GM23338 (cell line): ENCODE measurements around the gene ACTR10. TPM values are rescaled to one million over a fixed set of nuclear protein-coding genes. Genes with fewer than 3 reads are reported as not detected.
A peak's percentile ranks its signal among the peaks of the same experiment; 100 is the strongest.

Source experiments
- ATAC-seq: fragments of 200-7000 bp; cut with Tn5 transposase; 3 replicates; pipeline ENCODE4 v1.9.1; 2020
- DNase-seq: peaks from one replicate; pipeline ENCODE4 v3.0.0-alpha.2; 2015; ENCODE audit warnings: low spot score
- H2AFZ ChIP-seq: fragments of 200-600 bp; sonication (generic); 2 replicates; pipeline ENCODE4 v1.8.0; 2016; ENCODE audit warnings: antibody characterized with exemption, mild to moderate bottlenecking, moderate library complexity
- H3F3A ChIP-seq: fragments of 200-600 bp; sonication (generic); replicated peaks from 2 replicates; pipeline ENCODE4 v1.8.0; 2017; ENCODE audit warnings: antibody characterized with exemption, mixed run types, low read depth
- H3K27ac ChIP-seq: fragments of 200-600 bp; sonication (generic); 2 replicates; pipeline ENCODE4 v1.6.1; 2016; ENCODE audit warnings: low read depth
- H3K27me3 ChIP-seq: fragments of 200-600 bp; sonication (generic); 2 replicates; pipeline ENCODE4 v1.8.0; 2016; ENCODE audit warnings: mild to moderate bottlenecking, mixed run types, moderate library complexity; ENCODE audit not compliant: insufficient read depth
- H3K36me3 ChIP-seq: fragments of 200-600 bp; sonication (generic); 2 replicates; pipeline ENCODE4 v1.8.0; 2016; ENCODE audit warnings: mild to moderate bottlenecking; ENCODE audit not compliant: insufficient read depth
- H3K4me1 ChIP-seq: fragments of 200-600 bp; sonication (generic); 2 replicates; pipeline ENCODE4 v1.8.0; 2016; ENCODE audit warnings: mild to moderate bottlenecking, moderate library complexity; ENCODE audit not compliant: insufficient read depth
- H3K4me2 ChIP-seq: fragments of 200-600 bp; sonication (generic); 2 replicates; pipeline ENCODE4 v1.7.1; 2017; ENCODE audit warnings: mixed run types
- H3K4me3 ChIP-seq: fragments of 200-600 bp; sonication (generic); 2 replicates; pipeline ENCODE4 v1.6.1; 2016; ENCODE audit warnings: mixed run types
- H3K79me2 ChIP-seq: fragments of 200-600 bp; sonication (generic); replicated peaks from 2 replicates; pipeline ENCODE4 v1.8.0; 2017; ENCODE audit warnings: mild to moderate bottlenecking; ENCODE audit not compliant: insufficient read depth
- H3K9me2 ChIP-seq: fragments of 200-600 bp; sonication (generic); 2 replicates; pipeline ENCODE4 v1.8.0; 2017; ENCODE audit not compliant: insufficient read depth
- H4K20me1 ChIP-seq: fragments of 200-600 bp; sonication (generic); replicated peaks from 2 replicates; pipeline ENCODE4 v1.8.0; 2017; ENCODE audit warnings: mild to moderate bottlenecking; ENCODE audit not compliant: insufficient read depth
- H3K27ac Mint-ChIP-seq: 2 replicates; pipeline ENCODE4 v1.8.0; 2020; ENCODE audit warnings: inconsistent platforms, mild to moderate bottlenecking, moderate library complexity, mixed read lengths
- H3K27me3 Mint-ChIP-seq: 3 replicates; pipeline ENCODE4 v1.8.0; 2022; ENCODE audit warnings: low read depth, mild to moderate bottlenecking, moderate library complexity, mixed read lengths, inconsistent platforms; ENCODE audit not compliant: insufficient read depth, poor library complexity
- H3K36me3 Mint-ChIP-seq: 3 replicates; pipeline ENCODE4 v1.8.0; 2021; ENCODE audit warnings: low read depth, mild to moderate bottlenecking, inconsistent platforms, moderate library complexity, mixed read lengths
- H3K4me1 Mint-ChIP-seq: 3 replicates; pipeline ENCODE4 v1.8.0; 2020; ENCODE audit warnings: mild to moderate bottlenecking, inconsistent platforms, mixed read lengths
- H3K4me3 Mint-ChIP-seq: 3 replicates; pipeline ENCODE4 v1.8.0; 2021; ENCODE audit warnings: moderate library complexity, mild to moderate bottlenecking, inconsistent platforms, mixed read lengths
- H3K9me3 Mint-ChIP-seq: 3 replicates; pipeline ENCODE4 v1.8.0; 2020; ENCODE audit warnings: moderate library complexity, mild to moderate bottlenecking, inconsistent platforms, mixed read lengths
- CTCF ChIP-seq, 2 experiments: fragments of 200-600 bp in 1 of 2; sonication (generic) in 1 of 2; conservative IDR thresholded peaks; 2 replicates each; pipeline versions ENCODE4 v1.5.1 to v1.6.1; 2016 to 2017; ENCODE audit warnings: antibody characterized with exemption in 2 of 2, low read depth in 2 of 2, mild to moderate bottlenecking in 2 of 2, moderate library complexity in 1 of 2
- EZH2 ChIP-seq: fragments of 200-600 bp; sonication (generic); IDR thresholded peaks from one replicate; pipeline ENCODE4 v1.8.0; 2017; ENCODE audit warnings: antibody characterized with exemption, mild to moderate bottlenecking, low read depth; ENCODE audit not compliant: unreplicated experiment
- JUNB ChIP-seq: IDR thresholded peaks from one replicate; pipeline ENCODE4 v1.6.1; 2016; ENCODE audit warnings: antibody characterized with exemption; ENCODE audit not compliant: unreplicated experiment
- POLR2AphosphoS5 ChIP-seq: IDR thresholded peaks from 2 replicates; pipeline ENCODE4 v1.6.1; 2016; ENCODE audit warnings: antibody characterized with exemption, low read depth
- STAT1 ChIP-seq: IDR thresholded peaks from one replicate; pipeline ENCODE4 v1.6.1; 2016; ENCODE audit warnings: antibody characterized with exemption; ENCODE audit not compliant: unreplicated experiment
- ZNF114 ChIP-seq: fragments of 250-450 bp; sonication (Bioruptor Pico); IDR thresholded peaks from 2 replicates; pipeline ENCODE4 v1.5.0; 2020; ENCODE audit warnings: mild to moderate bottlenecking, moderate library complexity
- ZNF331 ChIP-seq: fragments of 250-450 bp; sonication (Bioruptor Pico); IDR thresholded peaks from 2 replicates; pipeline ENCODE4 v1.5.0; 2020; ENCODE audit warnings: low read depth, mild to moderate bottlenecking, moderate library complexity
- ZNF462 ChIP-seq: fragments of 250-450 bp; sonication (Bioruptor Pico); IDR thresholded peaks from 2 replicates; pipeline ENCODE4 v1.5.0; 2020; ENCODE audit warnings: mild to moderate bottlenecking, moderate library complexity
- polyA plus RNA-seq: library from polyadenylated mRNA; unstranded; fragments of >200 nt; fragmentation: Nextera tagmentation; extraction: Ambion mirVana; gene quantifications from 2 replicates; pipeline ENCODE4 v1.2.1, GENCODE V29; 2016
- total RNA-seq: library from RNA; depleted of rRNA; stranded (reverse); fragments of >200 nt; shearing (Covaris generic); gene quantifications from 2 replicates; pipeline ENCODE4 v1.2.3, GENCODE V29; 2014
- TF ChIP-seq, protein P1 (sequence below): IDR thresholded peaks from 2 replicates; pipeline ENCODE4 v1.6.1; 2016; ENCODE audit warnings: antibody characterized with exemption
- TF ChIP-seq, protein P2 (sequence below): IDR thresholded peaks from one replicate; pipeline ENCODE4 v1.6.1; 2018; ENCODE audit warnings: antibody characterized with exemption; ENCODE audit not compliant: unreplicated experiment

Gene ACTR10
- total and polyA plus RNA-seq, 2 experiments from 2014 or later: 30.8 to 50.2 TPM

- ATAC-seq: no peak
Measured at GRCh38 chr14:58281969-58282368, 82.0 kb downstream of the ACTR10 start.

More at GRCh38 chr14:58281969-58282368, 82.0 kb downstream of the ACTR10 start:
- Mint-ChIP-seq H3K36me3 (peaks cover 61% of the 10 kb centered on the region), H3K4me1 (no peaks in the 10 kb centered on the region), H3K27me3 (no peaks in the 10 kb centered on the region), H3K27ac (peak overlapping the region; percentile 43; the same call in 1 of the 2 replicates), H3K4me3 (no peak overlapping the region), H3K9me3 (no peaks in the 10 kb centered on the region)
- TF ChIP-seq, protein P1, sequence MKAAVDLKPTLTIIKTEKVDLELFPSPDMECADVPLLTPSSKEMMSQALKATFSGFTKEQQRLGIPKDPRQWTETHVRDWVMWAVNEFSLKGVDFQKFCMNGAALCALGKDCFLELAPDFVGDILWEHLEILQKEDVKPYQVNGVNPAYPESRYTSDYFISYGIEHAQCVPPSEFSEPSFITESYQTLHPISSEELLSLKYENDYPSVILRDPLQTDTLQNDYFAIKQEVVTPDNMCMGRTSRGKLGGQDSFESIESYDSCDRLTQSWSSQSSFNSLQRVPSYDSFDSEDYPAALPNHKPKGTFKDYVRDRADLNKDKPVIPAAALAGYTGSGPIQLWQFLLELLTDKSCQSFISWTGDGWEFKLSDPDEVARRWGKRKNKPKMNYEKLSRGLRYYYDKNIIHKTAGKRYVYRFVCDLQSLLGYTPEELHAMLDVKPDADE: no peak
- no peak for TF ChIP-seq ZNF462
- TF ChIP-seq EZH2: no peak
- TF ChIP-seq JUNB: no peak
- TF ChIP-seq ZNF331: no peak
- no peak for TF ChIP-seq STAT1
- TF ChIP-seq, protein P2, sequence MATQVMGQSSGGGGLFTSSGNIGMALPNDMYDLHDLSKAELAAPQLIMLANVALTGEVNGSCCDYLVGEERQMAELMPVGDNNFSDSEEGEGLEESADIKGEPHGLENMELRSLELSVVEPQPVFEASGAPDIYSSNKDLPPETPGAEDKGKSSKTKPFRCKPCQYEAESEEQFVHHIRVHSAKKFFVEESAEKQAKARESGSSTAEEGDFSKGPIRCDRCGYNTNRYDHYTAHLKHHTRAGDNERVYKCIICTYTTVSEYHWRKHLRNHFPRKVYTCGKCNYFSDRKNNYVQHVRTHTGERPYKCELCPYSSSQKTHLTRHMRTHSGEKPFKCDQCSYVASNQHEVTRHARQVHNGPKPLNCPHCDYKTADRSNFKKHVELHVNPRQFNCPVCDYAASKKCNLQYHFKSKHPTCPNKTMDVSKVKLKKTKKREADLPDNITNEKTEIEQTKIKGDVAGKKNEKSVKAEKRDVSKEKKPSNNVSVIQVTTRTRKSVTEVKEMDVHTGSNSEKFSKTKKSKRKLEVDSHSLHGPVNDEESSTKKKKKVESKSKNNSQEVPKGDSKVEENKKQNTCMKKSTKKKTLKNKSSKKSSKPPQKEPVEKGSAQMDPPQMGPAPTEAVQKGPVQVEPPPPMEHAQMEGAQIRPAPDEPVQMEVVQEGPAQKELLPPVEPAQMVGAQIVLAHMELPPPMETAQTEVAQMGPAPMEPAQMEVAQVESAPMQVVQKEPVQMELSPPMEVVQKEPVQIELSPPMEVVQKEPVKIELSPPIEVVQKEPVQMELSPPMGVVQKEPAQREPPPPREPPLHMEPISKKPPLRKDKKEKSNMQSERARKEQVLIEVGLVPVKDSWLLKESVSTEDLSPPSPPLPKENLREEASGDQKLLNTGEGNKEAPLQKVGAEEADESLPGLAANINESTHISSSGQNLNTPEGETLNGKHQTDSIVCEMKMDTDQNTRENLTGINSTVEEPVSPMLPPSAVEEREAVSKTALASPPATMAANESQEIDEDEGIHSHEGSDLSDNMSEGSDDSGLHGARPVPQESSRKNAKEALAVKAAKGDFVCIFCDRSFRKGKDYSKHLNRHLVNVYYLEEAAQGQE: no peak
- TF ChIP-seq CTCF (conservative IDR thresholded peaks at IDR 0.05; ENCODE audit: low read depth in 2 of 2): no peak
- no peak for TF ChIP-seq ZNF114 (CRISPR knock-in tag)
- TF ChIP-seq POLR2AphosphoS5: no peak
- no peak overlapping the region for H2AFZ ChIP-seq
- H3F3A ChIP-seq: no peaks in the 10 kb centered on the region
- H3K9me2 ChIP-seq: no peaks in the 10 kb centered on the region
- peaks cover 98% of the 10 kb centered on the region for H3K79me2 ChIP-seq
- no peak overlapping the region for H3K4me3 ChIP-seq
- H4K20me1 ChIP-seq: peaks cover 25% of the 10 kb centered on the region
- no peak overlapping the region for H3K4me2 ChIP-seq
- peaks cover 27% of the 10 kb centered on the region for H3K36me3 ChIP-seq
- H3K4me1 ChIP-seq: no peaks in the 10 kb centered on the region
- no peak for DNase-seq
- no peaks in the 10 kb centered on the region for H3K27me3 ChIP-seq
- no peak overlapping the region for H3K27ac ChIP-seq
